Trophoblast cell (in vitro differentiated cells and primary cell): ENCODE data around the gene PLCL1.

Source experiments
- DNase-seq, 2 donors: peaks; one replicate each; pipeline ENCODE4 v3.0.0-alpha.2; 2016
- H2AFZ ChIP-seq: 2 replicates; pipeline ENCODE4 v1.6.1; 2013; ENCODE audit warnings: low read length, moderate library complexity, mild to moderate bottlenecking; ENCODE audit not compliant: insufficient read depth, poor library complexity
- H2AK5ac ChIP-seq: 2 replicates; pipeline ENCODE4 v1.6.1; 2013; ENCODE audit warnings: mild to moderate bottlenecking, low read length
- H2BK120ac ChIP-seq: 2 replicates; pipeline ENCODE4 v1.6.1; 2013; ENCODE audit warnings: low read length, mild to moderate bottlenecking, moderate library complexity; ENCODE audit not compliant: insufficient read depth, poor library complexity
- H2BK12ac ChIP-seq: 2 replicates; pipeline ENCODE4 v1.6.1; 2013; ENCODE audit warnings: mild to moderate bottlenecking, low read length, moderate library complexity
- H2BK5ac ChIP-seq: 2 replicates; pipeline ENCODE4 v1.6.1; 2013; ENCODE audit warnings: low read length, low read depth, moderate library complexity, mild to moderate bottlenecking; ENCODE audit not compliant: poor library complexity
- H3K14ac ChIP-seq: 2 replicates; pipeline ENCODE4 v1.6.1; 2013; ENCODE audit warnings: mild to moderate bottlenecking, low read length
- H3K18ac ChIP-seq: 2 replicates; pipeline ENCODE4 v1.6.1; 2013; ENCODE audit warnings: mild to moderate bottlenecking, low read length
- H3K23ac ChIP-seq: 2 replicates; pipeline ENCODE4 v1.6.1; 2013; ENCODE audit warnings: low read length
- H3K27ac ChIP-seq: 2 replicates; pipeline ENCODE4 v1.5.1; 2013; ENCODE audit warnings: low read depth, mild to moderate bottlenecking, inconsistent platforms, low read length, moderate library complexity
- H3K27me3 ChIP-seq: 2 replicates; pipeline ENCODE4 v1.6.1; 2013; ENCODE audit warnings: inconsistent platforms, mild to moderate bottlenecking, low read length, moderate library complexity; ENCODE audit not compliant: insufficient read depth
- H3K36me3 ChIP-seq, 2 experiments: 1 replicate in 1 of 2; 2 replicates in 1 of 2; pipeline ENCODE4 v1.6.1; 2013; ENCODE audit warnings: low read length in 2 of 2, mild to moderate bottlenecking in 2 of 2, moderate library complexity in 1 of 2; ENCODE audit not compliant: insufficient read depth in 2 of 2, control insufficient read depth in 1 of 2
- H3K4ac ChIP-seq: 2 replicates; pipeline ENCODE4 v1.6.1; 2013; ENCODE audit warnings: low read depth, mild to moderate bottlenecking, low read length, moderate library complexity
- H3K4me1 ChIP-seq, 2 experiments: 1 replicate in 1 of 2; 2 replicates in 1 of 2; pipeline ENCODE4 v1.6.1; 2013; ENCODE audit warnings: low read length in 2 of 2, mild to moderate bottlenecking in 2 of 2, moderate library complexity in 1 of 2; ENCODE audit not compliant: insufficient read depth in 2 of 2, control insufficient read depth in 1 of 2
- H3K4me2 ChIP-seq: 2 replicates; pipeline ENCODE4 v1.6.1; 2013; ENCODE audit warnings: inconsistent platforms, mild to moderate bottlenecking, low read length, moderate library complexity
- H3K4me3 ChIP-seq: 2 replicates; pipeline ENCODE4 v1.5.1; 2013; ENCODE audit warnings: mild to moderate bottlenecking, low read depth, low read length, inconsistent platforms
- H3K79me1 ChIP-seq: one replicate; pipeline ENCODE4 v1.6.1; 2013; ENCODE audit warnings: low read length
- H3K79me2 ChIP-seq: 2 replicates; pipeline ENCODE4 v1.6.1; 2013; ENCODE audit warnings: low read length, mild to moderate bottlenecking; ENCODE audit not compliant: control insufficient read depth, insufficient read depth, poor library complexity
- H3K9ac ChIP-seq: 2 replicates; pipeline ENCODE4 v1.6.1; 2013; ENCODE audit warnings: mild to moderate bottlenecking, low read length
- H3K9me3 ChIP-seq: 2 replicates; pipeline ENCODE4 v1.6.1; 2013; ENCODE audit warnings: low read depth, mild to moderate bottlenecking, control low read depth, inconsistent platforms, low read length; ENCODE audit not compliant: insufficient read depth
- H4K12ac ChIP-seq: 2 replicates; pipeline ENCODE4 v1.6.1; 2013; ENCODE audit warnings: low read depth, mild to moderate bottlenecking, low read length, moderate library complexity
- H4K8ac ChIP-seq: 2 replicates; pipeline ENCODE4 v1.6.1; 2013; ENCODE audit warnings: low read depth, mild to moderate bottlenecking, low read length, moderate library complexity
- H4K91ac ChIP-seq: one replicate; pipeline ENCODE4 v1.6.1; 2013; ENCODE audit warnings: low read depth, mild to moderate bottlenecking, low read length, moderate library complexity
- WGBS: extraction: QIAGEN DNeasy Blood & Tissue Kit; methylation state at CpG from one replicate; pipeline ENCODE4 v1.1.7; 2013; ENCODE audit warnings: missing lambda C conversion rate; ENCODE audit not compliant: insufficient read length, insufficient coverage; ENCODE audit errors: extremely low coverage; 5-methylcytosine and 5-hydroxymethylcytosine counted together

Gene PLCL1

GRCh38 chr2:198117406-198118041 is 313.1 kb downstream of the PLCL1 start:
- H3K36me3 ChIP-seq, result no peaks in the 10 kb centered on the region
- H2AK5ac ChIP-seq, result no peak overlapping the region
- no peak overlapping the region for H3K27ac ChIP-seq
- H3K18ac ChIP-seq, result no peak overlapping the region
- H4K91ac ChIP-seq, result no peak overlapping the region
- H2BK12ac ChIP-seq, result no peak overlapping the region
- no peaks in the 10 kb centered on the region for H3K9me3 ChIP-seq
- H3K14ac ChIP-seq, result no peak overlapping the region
- no peak overlapping the region for H3K4ac ChIP-seq
- H4K8ac ChIP-seq, result no peak overlapping the region
- no peak overlapping the region for H3K9ac ChIP-seq
- H3K79me2 ChIP-seq, result no peaks in the 10 kb centered on the region
- H3K23ac ChIP-seq, result no peak overlapping the region
- no peak overlapping the region for H4K12ac ChIP-seq
- no peaks in the 10 kb centered on the region for H3K4me1 ChIP-seq
- DNase-seq, result no peak
- WGBS, result no CpG with 5 or more reads among the region's 4 CpGs
- no peak overlapping the region for H2AFZ ChIP-seq
- H3K79me1 ChIP-seq, result no peaks in the 10 kb centered on the region
- no peak overlapping the region for H2BK5ac ChIP-seq
- no peak overlapping the region for H2BK120ac ChIP-seq
- H3K27me3 ChIP-seq, result no peaks in the 10 kb centered on the region
- no peak overlapping the region for H3K4me2 ChIP-seq
- no peak overlapping the region for H3K4me3 ChIP-seq

- Histone ChIP-seq H3K23ac (no peak overlapping the region), H3K14ac (no peak overlapping the region), H3K36me3 (no peaks in the 10 kb centered on the region), H3K9ac (no peak overlapping the region), H2AK5ac (no peak overlapping the region), H3K4ac (no peak overlapping the region), H2BK120ac (no peak overlapping the region), H3K27me3 (no peaks in the 10 kb centered on the region), H3K4me3 (no peak overlapping the region), H3K79me2 (no peaks in the 10 kb centered on the region), H3K18ac (no peak overlapping the region), H2AFZ (no peak overlapping the region), H3K27ac (no peak overlapping the region), H2BK5ac (no peak overlapping the region), H3K9me3 (no peaks in the 10 kb centered on the region), H4K91ac (no peak overlapping the region), H4K12ac (no peak overlapping the region), H3K4me2 (no peak overlapping the region), H4K8ac (no peak overlapping the region), H2BK12ac (no peak overlapping the region), H3K4me1 (no peaks in the 10 kb centered on the region), H3K79me1 (no peaks in the 10 kb centered on the region)
- WGBS, result no CpG with 5 or more reads among the region's 1 CpG
- peak; percentile 39 to 68 for DNase-seq
These were observed 323.2 kb downstream of the PLCL1 start for GRCh38 chr2:198127627-198128026.

GRCh38 chr2:198129609-198130008 is 325.2 kb downstream of the PLCL1 start:
- Histone ChIP-seq H3K4me1 (no peaks in the 10 kb centered on the region), H3K4me2 (no peak overlapping the region), H3K79me1 (no peaks in the 10 kb centered on the region), H3K27ac (no peak overlapping the region), H4K12ac (no peak overlapping the region), H3K79me2 (no peaks in the 10 kb centered on the region), H4K91ac (no peak overlapping the region), H2BK12ac (no peak overlapping the region), H3K9ac (no peak overlapping the region), H3K4ac (no peak overlapping the region), H3K27me3 (no peaks in the 10 kb centered on the region), H3K14ac (no peak overlapping the region), H3K23ac (no peak overlapping the region), H3K36me3 (no peaks in the 10 kb centered on the region), H3K4me3 (no peak overlapping the region), H4K8ac (no peak overlapping the region), H3K18ac (no peak overlapping the region), H2BK5ac (no peak overlapping the region), H2AFZ (no peak overlapping the region), H2AK5ac (no peak overlapping the region), H2BK120ac (no peak overlapping the region), H3K9me3 (no peaks in the 10 kb centered on the region)
- DNase-seq, result no peak
- 100% methylated on average over 1 of the region's 5 CpGs for WGBS

GRCh38 chr2:198134293-198134955 is 330.0 kb downstream of the PLCL1 start:
- WGBS, result no CpG with 5 or more reads among the region's 6 CpGs

More at GRCh38 chr2:198134293-198134955, 330.0 kb downstream of the PLCL1 start:
- Histone ChIP-seq H2AFZ (no peak overlapping the region), H4K12ac (no peak overlapping the region), H3K18ac (no peak overlapping the region), H2AK5ac (no peak overlapping the region), H3K79me1 (no peaks in the 10 kb centered on the region), H3K4me1 (no peaks in the 10 kb centered on the region), H3K27ac (no peak overlapping the region), H3K4me3 (no peak overlapping the region), H2BK5ac (no peak overlapping the region), H3K9ac (no peak overlapping the region), H4K91ac (no peak overlapping the region), H3K27me3 (no peaks in the 10 kb centered on the region), H3K4ac (no peak overlapping the region), H3K4me2 (no peak overlapping the region), H3K23ac (no peak overlapping the region), H3K36me3 (no peaks in the 10 kb centered on the region), H2BK12ac (no peak overlapping the region), H3K79me2 (no peaks in the 10 kb centered on the region), H2BK120ac (no peak overlapping the region), H3K14ac (no peak overlapping the region), H4K8ac (no peak overlapping the region), H3K9me3 (no peaks in the 10 kb centered on the region)
- DNase-seq, result no peak
